Measurements from ENCODE around the gene DOLPP1.

Gene DOLPP1

DNA sequence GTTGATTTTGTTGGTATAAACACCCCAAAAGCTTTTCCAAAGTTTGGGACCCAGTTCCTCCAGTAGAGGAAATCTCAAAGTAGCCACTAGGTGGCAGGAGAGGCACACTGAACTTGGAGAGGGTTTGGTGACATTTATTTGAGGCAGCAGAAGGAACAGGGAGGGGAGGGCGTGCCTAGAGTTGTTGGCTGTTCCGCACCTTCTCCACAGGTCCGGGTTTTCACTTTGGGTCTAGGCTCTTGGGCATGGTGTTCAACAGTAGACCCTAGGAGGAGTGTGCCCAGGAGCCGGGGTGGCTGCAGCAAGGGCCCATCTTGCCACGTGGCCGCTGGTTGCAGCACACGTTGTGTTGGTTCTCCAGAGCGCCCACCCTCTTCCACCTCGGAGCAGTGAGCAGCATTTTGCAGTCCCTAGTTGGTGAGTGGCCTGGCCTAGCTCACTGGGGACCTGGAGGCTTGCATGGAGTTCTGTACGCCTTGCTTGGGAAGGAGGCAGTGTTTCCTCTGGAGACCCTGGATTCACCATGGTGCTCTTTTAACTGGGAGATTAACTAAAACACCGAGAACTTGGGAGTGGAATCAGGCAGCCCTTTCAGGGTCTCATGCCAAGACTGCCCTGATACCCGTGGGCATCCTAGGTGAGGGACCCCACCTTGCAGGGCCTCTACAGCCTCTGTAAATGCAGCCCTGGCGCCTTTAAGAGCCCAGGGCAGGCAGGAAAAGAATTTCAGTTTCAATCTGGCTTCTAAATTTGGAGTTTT, 58.5 kb downstream of the DOLPP1 start:
- peak; percentile 84 for DNase-seq (ENCODE audit: low spot score)

DNA sequence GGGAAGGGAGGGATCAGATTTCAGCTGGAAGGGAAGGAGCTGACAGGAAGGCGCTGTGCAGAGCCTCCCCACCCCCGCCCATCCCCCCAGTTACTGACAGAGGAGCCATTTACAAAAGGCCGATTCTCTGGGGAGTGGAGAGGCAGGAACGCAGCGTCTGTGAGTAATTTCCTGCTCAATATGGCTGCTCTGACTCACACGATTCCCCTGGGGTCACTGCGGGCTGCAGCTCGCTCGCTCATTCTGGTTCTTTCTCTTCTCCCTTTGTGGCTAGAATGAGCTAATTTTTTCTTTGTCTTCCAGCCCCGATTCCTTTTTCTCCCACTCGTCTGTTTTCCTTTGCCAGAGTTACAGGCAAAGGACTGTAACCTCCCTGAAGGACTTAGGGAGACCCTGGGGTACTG, 59.1 kb downstream of the DOLPP1 start:
- DNase-seq (ENCODE audit: low spot score) = peak; percentile 89

Measured in HuH-7 (cell line).